SH-SY5Y (cell line): ENCODE data around the gene MYT1.

ENCODE experiments used
- GATA2 ChIP-seq: IDR thresholded peaks from 2 replicates; pipeline ENCODE4 v1.6.1; 2011; ENCODE audit warnings: mild to moderate bottlenecking, low read depth, low read length
- GATA3 ChIP-seq: IDR thresholded peaks from 2 replicates; pipeline ENCODE4 v1.6.1; 2011; ENCODE audit warnings: low read depth, mild to moderate bottlenecking, low read length, moderate library complexity

- TF ChIP-seq GATA3 (no peak), GATA2 (no peak)
Observed at GRCh38 chr20:64140956-64141355, 23.3 kb upstream of the MYT1 start.
